Activated naive CD4-positive, alpha-beta T cell treated with anti-CD3 and anti-CD28 coated beads, Interleukin-2, amount 10 ng/mL, durations not matched to agents 5 hours and 36 hours (primary cell): ENCODE results near the gene MDC1. TPM values are rescaled to one million over a fixed set of nuclear protein-coding genes. Genes with fewer than 3 reads are reported as not detected.

Experiments used
- total RNA-seq, 2 experiments: library from RNA; stranded (reverse); gene quantifications; one replicate each; pipeline ENCODE4 v1.2.3, GENCODE V29; 2021

The MDC1 gene
- 10 to 100 TPM; 55.0 to 57.5 TPM for total RNA-seq

GRCh38 chr6:30717129-30717844, at the start of gene MDC1:
MDC1 (minus strand) TSS chr6:30717281; CDS start chr6:30715175, 2,106 bp downstream.

GRCh38 chr6:30744054-30744805, 27.1 kb upstream of the MDC1 start, which contains the start of gene IER3:
IER3 (minus strand) TSS chr6:30744547; CDS start chr6:30744518, 29 bp downstream.

GRCh38 chr6:30742316-30743098, 25.4 kb upstream of the MDC1 start, which contains the start of gene FLOT1:
FLOT1 (minus strand) TSS chr6:30742687; CDS start chr6:30742189, 498 bp downstream.

GRCh38 chr6:30719791-30720737, 3.0 kb upstream of the MDC1 start, which contains the start of gene TUBB:
TUBB (plus strand) TSS chr6:30720352; CDS start chr6:30720507, 155 bp downstream.

GRCh38 chr6:30690403-30691207, 26.5 kb downstream of the MDC1 start, which contains the start of gene NRM:
NRM (minus strand) TSS chr6:30690984; CDS start chr6:30690974, 10 bp downstream.

GRCh38 chr6:30686009-30686907, 30.8 kb downstream of the MDC1 start, which contains the start of gene PPP1R18:
PPP1R18 (minus strand) TSS chr6:30686645; CDS start chr6:30686018, 627 bp downstream.

GRCh38 chr6:30672445-30673253, 44.4 kb downstream of the MDC1 start, which contains the start of gene DHX16:
DHX16 (minus strand) TSS chr6:30673006; CDS start chr6:30672841, 165 bp downstream.

Other genes starting within 250 kb of the MDC1 start
- 100 to 1,000 TPM; 919 to 935 TPM for gene HLA-E, start 227.8 kb downstream of the MDC1 start, total RNA-seq
- gene GNL1, start 160.8 kb downstream of the MDC1 start, total RNA-seq = 10 to 100 TPM; 65.9 to 67.0 TPM
- 10 to 100 TPM; 14.9 to 16.1 TPM for gene PRR3, start 160.0 kb downstream of the MDC1 start, total RNA-seq
- 10 to 100 TPM; 67.6 to 72.8 TPM for gene ABCF1, start 145.8 kb downstream of the MDC1 start, total RNA-seq
- gene PPP1R10, start 100.0 kb downstream of the MDC1 start, total RNA-seq = 100 to 1,000 TPM; 109 to 115 TPM
- gene MRPS18B, start 99.4 kb downstream of the MDC1 start, total RNA-seq = 10 to 100 TPM; 36.7 to 39.8 TPM
- 1 to 10 TPM; 8.4 to 9.6 TPM for gene ATAT1, start 90.4 kb downstream of the MDC1 start, total RNA-seq
- 10 to 100 TPM; 19.5 to 24.2 TPM for gene C6orf136, start 70.1 kb downstream of the MDC1 start, total RNA-seq
- 10 to 100 TPM; 34.3 to 36.2 TPM for gene DHX16, start 44.3 kb downstream of the MDC1 start, total RNA-seq
- 100 to 1,000 TPM; 247 to 254 TPM for gene PPP1R18, start 30.6 kb downstream of the MDC1 start, total RNA-seq
- 10 to 100 TPM; 40.5 to 44.6 TPM for gene NRM, start 26.3 kb downstream of the MDC1 start, total RNA-seq
- 1,000 to 10,000 TPM; 1,002 to 1,008 TPM for gene TUBB, start 3.1 kb upstream of the MDC1 start, total RNA-seq
- gene FLOT1, start 25.4 kb upstream of the MDC1 start, total RNA-seq = 100 to 1,000 TPM; 209 to 215 TPM
- 10 to 100 TPM; 34.2 to 34.3 TPM for gene IER3, start 27.3 kb upstream of the MDC1 start, total RNA-seq
- 1 to 10 TPM; 7.0 to 9.3 TPM for gene DDR1, start 167.2 kb upstream of the MDC1 start, total RNA-seq
- gene GTF2H4, start 190.9 kb upstream of the MDC1 start, total RNA-seq = 10 to 100 TPM; 28.3 to 32.5 TPM
- gene VARS2, start 197.0 kb upstream of the MDC1 start, total RNA-seq = 10 to 100 TPM; 32.9 to 33.4 TPM
- not detected for gene SFTA2, start 214.9 kb upstream of the MDC1 start, total RNA-seq
- not detected for gene MUCL3, start 223.7 kb upstream of the MDC1 start, total RNA-seq